ENCODE measurements around the gene HDAC11.
A peak's percentile ranks its signal among the peaks of the same experiment; 100 is the strongest.

The HDAC11 gene

DNA sequence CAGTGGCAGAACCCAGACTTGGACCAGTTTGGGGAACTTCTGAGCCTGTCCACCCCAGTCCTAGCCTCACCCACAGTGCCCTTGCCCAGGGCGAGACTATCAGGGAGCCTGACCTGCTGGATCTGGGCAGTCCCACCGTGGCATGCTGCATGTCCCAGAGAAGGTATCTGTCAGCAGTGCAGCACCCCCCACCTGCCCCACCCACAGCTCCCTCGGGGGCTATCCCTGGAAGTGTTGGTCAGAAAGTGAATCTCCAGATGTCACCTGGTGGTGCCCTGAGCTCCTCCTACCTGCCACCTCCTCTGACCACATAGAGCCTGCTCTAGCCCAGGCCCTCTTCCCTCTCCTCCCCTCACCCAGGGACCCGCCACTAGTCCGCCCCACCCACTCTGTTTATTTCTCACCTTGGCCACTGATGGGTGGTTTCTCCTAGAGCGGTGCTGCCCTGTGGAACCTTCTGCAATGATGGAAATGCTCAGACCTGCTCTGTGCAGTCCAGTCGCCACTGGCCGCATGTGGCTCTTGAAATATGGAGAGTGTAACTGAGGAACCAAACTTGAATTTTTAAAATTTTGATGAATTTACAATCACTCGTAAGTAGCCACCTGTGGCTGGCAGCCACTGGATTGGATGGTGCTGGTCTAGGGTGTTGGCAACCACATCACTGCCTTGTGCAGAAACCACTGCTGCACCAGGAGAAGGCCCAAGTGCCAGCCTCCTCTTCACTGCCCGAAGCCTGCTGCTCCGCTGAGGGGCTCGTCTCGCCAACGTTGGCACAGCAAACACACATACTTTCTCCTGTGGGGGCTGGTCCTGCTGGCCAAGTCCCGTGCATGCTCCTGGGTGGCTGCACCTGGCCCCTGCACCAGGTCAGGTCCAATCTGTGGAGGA lies 13.1 kb downstream of the HDAC11 start:
- DNase-seq (ENCODE audit: low read depth): no peak
- in situ Hi-C loops (cut with HindIII; ENCODE audit: low sequenced_read_pairs): no loop called here

DNA sequence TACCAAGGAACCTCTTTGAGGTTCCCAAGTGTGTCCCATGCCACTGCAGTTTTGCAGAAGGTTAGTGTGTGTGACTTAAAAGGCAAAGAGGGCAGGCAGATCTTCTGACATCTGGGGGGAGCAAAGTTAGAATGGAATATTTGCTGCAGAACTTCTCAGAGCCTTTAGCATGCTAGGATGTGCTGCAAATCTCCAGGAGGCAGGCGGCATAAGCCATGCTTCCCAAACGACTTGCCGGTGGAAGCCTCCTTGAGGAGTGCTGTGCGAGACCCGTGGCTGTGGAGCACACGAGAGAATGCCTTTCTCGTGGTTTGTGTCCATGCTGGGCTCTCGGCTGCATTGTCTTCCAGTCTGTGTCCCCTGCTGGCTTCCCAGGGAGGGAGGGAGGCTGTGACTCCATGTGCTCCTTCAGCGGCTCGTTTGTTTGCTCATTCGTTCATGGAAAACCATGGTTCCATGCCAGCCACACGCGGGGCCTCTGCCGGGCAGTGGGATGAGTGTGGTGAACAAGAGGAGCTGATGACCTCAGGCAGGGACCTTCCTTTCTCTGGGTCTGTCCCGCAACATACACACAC lies 13.8 kb downstream of the HDAC11 start:
- no peak for DNase-seq (ENCODE audit: low read depth)
- in situ Hi-C loops (cut with HindIII; ENCODE audit: low sequenced_read_pairs): no loop called here
- TF ChIP-seq, protein P1, sequence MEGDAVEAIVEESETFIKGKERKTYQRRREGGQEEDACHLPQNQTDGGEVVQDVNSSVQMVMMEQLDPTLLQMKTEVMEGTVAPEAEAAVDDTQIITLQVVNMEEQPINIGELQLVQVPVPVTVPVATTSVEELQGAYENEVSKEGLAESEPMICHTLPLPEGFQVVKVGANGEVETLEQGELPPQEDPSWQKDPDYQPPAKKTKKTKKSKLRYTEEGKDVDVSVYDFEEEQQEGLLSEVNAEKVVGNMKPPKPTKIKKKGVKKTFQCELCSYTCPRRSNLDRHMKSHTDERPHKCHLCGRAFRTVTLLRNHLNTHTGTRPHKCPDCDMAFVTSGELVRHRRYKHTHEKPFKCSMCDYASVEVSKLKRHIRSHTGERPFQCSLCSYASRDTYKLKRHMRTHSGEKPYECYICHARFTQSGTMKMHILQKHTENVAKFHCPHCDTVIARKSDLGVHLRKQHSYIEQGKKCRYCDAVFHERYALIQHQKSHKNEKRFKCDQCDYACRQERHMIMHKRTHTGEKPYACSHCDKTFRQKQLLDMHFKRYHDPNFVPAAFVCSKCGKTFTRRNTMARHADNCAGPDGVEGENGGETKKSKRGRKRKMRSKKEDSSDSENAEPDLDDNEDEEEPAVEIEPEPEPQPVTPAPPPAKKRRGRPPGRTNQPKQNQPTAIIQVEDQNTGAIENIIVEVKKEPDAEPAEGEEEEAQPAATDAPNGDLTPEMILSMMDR (IDR thresholded peaks at IDR 0.05; ENCODE audit: low read depth, low read length, missing control alignments): no peak
- H3K4me3 ChIP-seq (ENCODE audit: low read depth, low read length): no peak overlapping the region

More for the DNA sequence above, 13.1 kb downstream of the HDAC11 start:
- H3K4me3 ChIP-seq (ENCODE audit: low read depth, low read length): no peak overlapping the region
- TF ChIP-seq, protein P1 (IDR thresholded peaks at IDR 0.05; ENCODE audit: low read depth, low read length, missing control alignments): no peak

DNA sequence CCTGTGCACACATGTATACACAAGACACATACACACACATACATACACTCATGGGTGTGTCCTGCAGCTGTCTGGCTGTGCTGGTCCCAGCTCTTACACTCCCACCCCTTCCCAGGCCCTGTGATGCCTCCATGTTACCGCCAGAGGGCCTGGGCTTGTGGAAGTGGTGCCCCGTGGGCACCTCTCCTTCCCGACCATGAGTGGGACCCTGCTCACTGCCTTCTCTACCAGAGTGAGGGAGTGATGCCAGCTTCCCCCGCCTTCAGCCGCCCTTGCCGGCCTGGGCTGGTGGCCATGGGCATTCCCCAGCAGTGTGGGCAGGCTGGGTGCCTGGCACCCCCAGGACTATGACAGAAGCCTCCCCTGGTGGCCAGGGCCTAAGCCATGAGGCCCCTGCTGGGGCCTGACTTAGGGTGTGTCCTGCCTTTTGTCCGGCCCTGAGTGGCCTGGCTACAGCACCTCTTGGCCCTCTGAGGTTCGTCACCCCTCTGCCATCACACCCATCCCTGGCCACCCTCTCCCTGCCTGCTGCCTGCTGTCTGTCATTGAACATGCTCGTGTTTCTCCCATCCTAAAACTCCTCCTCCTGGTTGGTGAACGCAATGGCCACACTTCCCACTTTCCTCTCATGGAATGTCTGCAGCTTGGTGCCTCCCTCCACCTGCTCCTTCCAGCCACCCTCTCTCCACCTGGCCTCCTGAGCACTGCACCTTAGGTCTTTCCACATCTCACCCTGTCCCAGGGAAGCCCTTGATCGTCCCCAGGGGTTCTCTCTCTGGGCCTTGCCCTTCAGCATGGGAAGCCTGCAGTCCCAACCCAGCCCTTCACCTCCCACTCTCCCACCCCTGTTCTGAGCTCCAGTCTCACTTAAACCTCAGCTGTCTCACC lies 14.6 kb downstream of the HDAC11 start:
- TF ChIP-seq, protein P1 (IDR thresholded peaks at IDR 0.05; ENCODE audit: low read depth, low read length, missing control alignments): peak; percentile 78
- in situ Hi-C loops (cut with HindIII; ENCODE audit: low sequenced_read_pairs): no loop called here
- DNase-seq (ENCODE audit: low read depth): no peak

DNA sequence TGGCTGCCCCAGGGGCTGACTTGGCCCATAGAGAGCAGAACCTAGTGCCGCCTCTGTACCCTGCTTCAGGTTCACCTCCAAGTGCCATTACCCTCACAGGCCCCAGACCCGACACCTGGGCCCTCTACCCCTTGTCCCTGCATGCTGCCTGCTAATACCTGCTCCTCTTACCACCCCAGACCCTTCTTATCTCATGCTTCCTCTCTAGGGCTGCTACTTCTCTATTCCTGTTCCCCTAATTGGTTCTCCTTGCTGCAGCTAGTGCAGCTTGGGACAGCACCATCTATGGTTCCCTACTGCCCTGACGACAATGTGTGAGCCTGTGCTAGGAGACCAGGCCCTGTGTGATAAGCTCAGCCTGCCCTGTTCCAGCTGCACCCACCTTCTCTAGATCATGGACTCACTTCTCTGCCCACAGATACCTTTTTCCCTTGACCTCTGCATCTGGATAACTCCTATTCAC lies 15.3 kb downstream of the HDAC11 start:
- TF ChIP-seq, protein P1 (IDR thresholded peaks at IDR 0.05; ENCODE audit: low read depth, low read length, missing control alignments): no peak
- in situ Hi-C loops (cut with HindIII; ENCODE audit: low sequenced_read_pairs): no loop called here
- no peak for DNase-seq (ENCODE audit: low read depth)
- no peak overlapping the region for H3K4me3 ChIP-seq (ENCODE audit: low read depth, low read length)

More for the DNA sequence above, 14.6 kb downstream of the HDAC11 start:
- no peak overlapping the region for H3K4me3 ChIP-seq (ENCODE audit: low read depth, low read length)

DNA sequence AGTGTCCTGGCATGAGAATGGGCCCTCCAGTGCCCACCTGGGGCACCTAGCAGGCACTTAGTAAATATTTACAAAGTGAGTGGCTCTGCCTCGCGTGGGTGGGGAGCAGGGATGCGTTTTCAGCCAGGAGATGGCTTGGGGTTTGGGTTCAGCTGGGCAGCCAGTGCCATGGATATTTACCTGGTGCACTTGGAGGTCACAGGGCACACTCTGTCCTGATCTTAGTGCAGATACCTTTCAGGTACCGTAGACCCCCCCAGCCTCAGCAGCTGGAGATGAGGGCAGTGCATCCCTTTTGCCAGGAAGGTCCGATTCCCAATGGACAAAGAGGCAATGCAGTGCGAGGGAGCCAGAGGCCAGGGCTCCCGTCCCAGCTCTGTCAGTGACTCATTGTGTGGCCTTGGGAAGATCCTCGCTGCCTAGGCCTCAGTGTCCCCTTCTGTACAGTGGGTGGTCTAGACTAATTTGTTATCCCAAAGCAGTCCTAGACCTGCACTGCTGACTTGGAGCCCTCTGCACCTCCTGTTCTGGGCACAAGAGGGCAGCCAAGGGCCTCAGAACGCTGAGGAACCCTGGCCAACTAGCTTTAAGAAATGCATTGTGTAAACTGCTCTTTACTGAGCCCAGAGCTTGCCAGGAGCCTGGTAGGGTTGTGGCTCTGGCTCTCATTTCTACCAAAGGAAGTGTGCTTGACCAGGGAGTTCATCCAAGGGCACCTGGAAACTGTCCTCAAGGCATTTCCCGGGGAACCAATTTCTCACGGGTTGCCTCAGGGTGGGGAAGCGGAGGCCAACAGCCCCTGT lies 16.0 kb downstream of the HDAC11 start:
- DNase-seq (ENCODE audit: low read depth): peak; percentile 76
- TF ChIP-seq, protein P1 (IDR thresholded peaks at IDR 0.05; ENCODE audit: low read depth, low read length, missing control alignments): peak; percentile 96
- in situ Hi-C loops (cut with HindIII; ENCODE audit: low sequenced_read_pairs): no loop called here
- no peak overlapping the region for H3K4me3 ChIP-seq (ENCODE audit: low read depth, low read length)

Measured in astrocyte of the cerebellum (primary cell).